ENCODE measurements around the gene CALM1. TPM values are rescaled to one million over a fixed set of nuclear protein-coding genes. Genes with fewer than 3 reads are reported as not detected.

The CALM1 gene
- polyA plus RNA-seq, 1 donor from 2014 or later, result 373 TPM

GRCh38 chr14:90424075-90424474 lies 27.2 kb downstream of the CALM1 start:
- no peaks in the 10 kb centered on the region for H4K20me1 ChIP-seq (ENCODE audit: insufficient read depth)
- H3K4me3 ChIP-seq (ENCODE audit: low read length), result no peak overlapping the region
- H3K79me2 ChIP-seq (replicated peaks; ENCODE audit: insufficient read depth, low read length), result no peaks in the 10 kb centered on the region
- TF ChIP-seq EP300 (conservative IDR thresholded peaks at IDR 0.05; ENCODE audit: poor library complexity, severe bottlenecking), result no peak
- TF ChIP-seq CTCF (IDR thresholded peaks at IDR 0.05; ENCODE audit: poor library complexity, severe bottlenecking), result no peak
- no peak for TF ChIP-seq MXI1 (conservative IDR thresholded peaks at IDR 0.05; ENCODE audit: poor library complexity, severe bottlenecking)
- no peak for TF ChIP-seq TAF1 (IDR thresholded peaks at IDR 0.05; ENCODE audit: low read depth)
- TF ChIP-seq, protein P1, sequence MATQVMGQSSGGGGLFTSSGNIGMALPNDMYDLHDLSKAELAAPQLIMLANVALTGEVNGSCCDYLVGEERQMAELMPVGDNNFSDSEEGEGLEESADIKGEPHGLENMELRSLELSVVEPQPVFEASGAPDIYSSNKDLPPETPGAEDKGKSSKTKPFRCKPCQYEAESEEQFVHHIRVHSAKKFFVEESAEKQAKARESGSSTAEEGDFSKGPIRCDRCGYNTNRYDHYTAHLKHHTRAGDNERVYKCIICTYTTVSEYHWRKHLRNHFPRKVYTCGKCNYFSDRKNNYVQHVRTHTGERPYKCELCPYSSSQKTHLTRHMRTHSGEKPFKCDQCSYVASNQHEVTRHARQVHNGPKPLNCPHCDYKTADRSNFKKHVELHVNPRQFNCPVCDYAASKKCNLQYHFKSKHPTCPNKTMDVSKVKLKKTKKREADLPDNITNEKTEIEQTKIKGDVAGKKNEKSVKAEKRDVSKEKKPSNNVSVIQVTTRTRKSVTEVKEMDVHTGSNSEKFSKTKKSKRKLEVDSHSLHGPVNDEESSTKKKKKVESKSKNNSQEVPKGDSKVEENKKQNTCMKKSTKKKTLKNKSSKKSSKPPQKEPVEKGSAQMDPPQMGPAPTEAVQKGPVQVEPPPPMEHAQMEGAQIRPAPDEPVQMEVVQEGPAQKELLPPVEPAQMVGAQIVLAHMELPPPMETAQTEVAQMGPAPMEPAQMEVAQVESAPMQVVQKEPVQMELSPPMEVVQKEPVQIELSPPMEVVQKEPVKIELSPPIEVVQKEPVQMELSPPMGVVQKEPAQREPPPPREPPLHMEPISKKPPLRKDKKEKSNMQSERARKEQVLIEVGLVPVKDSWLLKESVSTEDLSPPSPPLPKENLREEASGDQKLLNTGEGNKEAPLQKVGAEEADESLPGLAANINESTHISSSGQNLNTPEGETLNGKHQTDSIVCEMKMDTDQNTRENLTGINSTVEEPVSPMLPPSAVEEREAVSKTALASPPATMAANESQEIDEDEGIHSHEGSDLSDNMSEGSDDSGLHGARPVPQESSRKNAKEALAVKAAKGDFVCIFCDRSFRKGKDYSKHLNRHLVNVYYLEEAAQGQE (IDR thresholded peaks at IDR 0.05; ENCODE audit: borderline replicate concordance), result no peak
- TF ChIP-seq POLR2AphosphoS5 (IDR thresholded peaks at IDR 0.05), result no peak
- no peak for TF ChIP-seq EZH2 (IDR thresholded peaks at IDR 0.05; ENCODE audit: borderline replicate concordance, insufficient read depth, low read length, poor library complexity, severe bottlenecking)
- no peak for TF ChIP-seq RAD21 (conservative IDR thresholded peaks at IDR 0.05)
- H3F3A ChIP-seq (ENCODE audit: insufficient read depth, low read length, poor library complexity, severe bottlenecking), result no peaks in the 10 kb centered on the region
- H3K4me2 ChIP-seq (ENCODE audit: low read length), result no peak overlapping the region
- no peak overlapping the region for H3K9ac ChIP-seq (ENCODE audit: low read length)
- H3K27ac ChIP-seq (ENCODE audit: low read length), result no peak overlapping the region
- H3K9me3 ChIP-seq (ENCODE audit: low read length), result no peaks in the 10 kb centered on the region
- H3K9me2 ChIP-seq (ENCODE audit: insufficient read depth, low read length), result no peaks in the 10 kb centered on the region
- no peaks in the 10 kb centered on the region for H3K36me3 ChIP-seq (ENCODE audit: insufficient read depth, low read length)
- H2AFZ ChIP-seq (ENCODE audit: low read depth, low read length), result no peak overlapping the region
- H3K27me3 ChIP-seq (ENCODE audit: insufficient read depth, low read depth, low read length), result no peaks in the 10 kb centered on the region

DNA sequence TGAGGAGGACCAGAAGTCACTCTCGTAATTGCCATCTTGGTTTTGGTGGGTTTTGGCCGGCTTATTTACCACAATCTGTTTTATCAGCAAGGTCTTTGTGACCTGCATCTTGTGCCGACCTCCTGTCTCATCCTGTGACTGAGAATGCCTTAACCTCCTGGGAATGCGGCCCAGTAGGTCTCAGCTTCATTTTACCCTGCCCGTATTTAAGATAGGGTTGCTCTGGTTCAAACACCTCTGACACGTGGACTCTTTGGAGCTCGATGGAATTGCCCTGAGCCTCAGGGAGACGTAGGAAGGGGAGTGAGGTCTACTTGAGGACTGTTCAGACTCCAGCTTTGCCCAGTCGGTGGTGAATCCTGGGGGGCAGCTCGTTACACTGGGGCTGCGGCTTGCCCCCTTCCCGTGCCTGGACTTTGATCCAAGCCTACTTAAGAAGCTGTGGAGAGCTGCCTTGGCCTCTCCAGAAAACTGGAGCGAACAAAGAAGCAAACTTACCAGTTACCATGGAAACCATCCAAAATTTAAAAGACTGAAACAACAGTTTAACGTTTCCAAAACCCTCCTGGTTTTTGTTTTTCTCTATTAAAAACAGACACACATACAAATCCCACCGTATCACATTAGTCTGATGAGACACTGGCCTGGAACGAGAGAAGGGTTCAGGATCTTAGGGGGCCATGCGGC lies 28.0 kb downstream of the CALM1 start:
- H3K79me2 ChIP-seq (replicated peaks; ENCODE audit: insufficient read depth, low read length), result no peaks in the 10 kb centered on the region
- no peaks in the 10 kb centered on the region for H3F3A ChIP-seq (ENCODE audit: insufficient read depth, low read length, poor library complexity, severe bottlenecking)
- no peak overlapping the region for H3K4me2 ChIP-seq (ENCODE audit: low read length)
- no peaks in the 10 kb centered on the region for H3K27me3 ChIP-seq (ENCODE audit: insufficient read depth, low read depth, low read length)
- H3K9me2 ChIP-seq (ENCODE audit: insufficient read depth, low read length), result no peaks in the 10 kb centered on the region
- no peaks in the 10 kb centered on the region for H4K20me1 ChIP-seq (ENCODE audit: insufficient read depth)
- no peaks in the 10 kb centered on the region for H3K36me3 ChIP-seq (ENCODE audit: insufficient read depth, low read length)
- H3K27ac ChIP-seq (ENCODE audit: low read length), result no peak overlapping the region
- no peak overlapping the region for H3K4me3 ChIP-seq (ENCODE audit: low read length)
- TF ChIP-seq SMC3 (conservative IDR thresholded peaks at IDR 0.05; ENCODE audit: poor library complexity) (no peak), CTCF (IDR thresholded peaks at IDR 0.05; ENCODE audit: poor library complexity, severe bottlenecking) (no peak), RAD21 (conservative IDR thresholded peaks at IDR 0.05) (no peak)
- no peaks in the 10 kb centered on the region for H3K9me3 ChIP-seq (ENCODE audit: low read length)
- no peak overlapping the region for H2AFZ ChIP-seq (ENCODE audit: low read depth, low read length)
- no peak overlapping the region for H3K9ac ChIP-seq (ENCODE audit: low read length)

Measured in neural cell (in vitro differentiated cells).